Osteoblast (primary cell): ENCODE results near the gene SLC37A2. TPM values are rescaled to one million over a fixed set of nuclear protein-coding genes. Genes with fewer than 3 reads are reported as not detected.

Experiments
- DNase-seq: peaks from one replicate; pipeline ENCODE4 v3.0.0; 2011; ENCODE audit warnings: low spot score, mixed read lengths; ENCODE audit not compliant: insufficient read length; ENCODE audit errors: missing footprints
- H2AFZ ChIP-seq: 2 replicates; pipeline ENCODE4 v1.6.0; 2011; ENCODE audit warnings: mild to moderate bottlenecking, low read length
- H3K27ac ChIP-seq: 2 replicates; pipeline ENCODE4 v1.5.1; 2011; ENCODE audit warnings: mild to moderate bottlenecking, low read depth, low read length, moderate library complexity
- H3K27me3 ChIP-seq: 2 replicates; pipeline ENCODE4 v1.6.0; 2012; ENCODE audit warnings: mild to moderate bottlenecking, control low read depth, inconsistent platforms, low read length, moderate library complexity; ENCODE audit not compliant: insufficient read depth
- H3K36me3 ChIP-seq: 2 replicates; pipeline ENCODE4 v1.5.1; 2011; ENCODE audit warnings: mild to moderate bottlenecking, low read length, control low read depth, moderate library complexity; ENCODE audit not compliant: insufficient read depth
- H3K4me1 ChIP-seq: 2 replicates; pipeline ENCODE4 v1.5.1; 2011; ENCODE audit warnings: mild to moderate bottlenecking, low read length, control low read depth, moderate library complexity; ENCODE audit not compliant: insufficient read depth
- H3K4me2 ChIP-seq: 2 replicates; pipeline ENCODE4 v1.6.0; 2011; ENCODE audit warnings: mild to moderate bottlenecking, low read length; ENCODE audit not compliant: insufficient read depth
- H3K4me3 ChIP-seq: fragments of 200-600 bp; sonication (generic); 3 replicates; pipeline ENCODE4 v1.5.1; 2012; ENCODE audit warnings: mild to moderate bottlenecking, low read length, inconsistent platforms; ENCODE audit not compliant: insufficient read depth
- H3K79me2 ChIP-seq: 2 replicates; pipeline ENCODE4 v1.6.0; 2012; ENCODE audit warnings: mild to moderate bottlenecking, low read length, control low read depth, inconsistent platforms; ENCODE audit not compliant: insufficient read depth
- H3K9me3 ChIP-seq: 2 replicates; pipeline ENCODE4 v1.5.1; 2011; ENCODE audit warnings: low read depth, low read length, control low read depth
- H4K20me1 ChIP-seq: 2 replicates; pipeline ENCODE4 v1.6.0; 2012; ENCODE audit warnings: mild to moderate bottlenecking, low read length, control low read depth; ENCODE audit not compliant: insufficient read depth
- CTCF ChIP-seq: IDR thresholded peaks from 2 replicates; pipeline ENCODE4 v1.5.1; 2011; ENCODE audit warnings: mild to moderate bottlenecking, low read depth, low read length, moderate library complexity; ENCODE audit errors: extremely low read depth
- total RNA-seq: library from RNA; depleted of rRNA; stranded (reverse); fragments of >200 nt; gene quantifications from 2 replicates; pipeline ENCODE4 v1.2.3, GENCODE V29; 2012

The SLC37A2 gene
- total RNA-seq, 1 donor: 0.36 TPM

- Histone ChIP-seq H3K9me3 (no peaks in the 10 kb centered on the region), H3K27ac (peak overlapping the region; percentile 75), H4K20me1 (no peaks in the 10 kb centered on the region), H3K36me3 (no peaks in the 10 kb centered on the region), H2AFZ (peak overlapping the region; percentile 77), H3K4me2 (peak overlapping the region; percentile 48), H3K27me3 (no peaks in the 10 kb centered on the region), H3K4me1 (peaks cover 16% of the 10 kb centered on the region), H3K4me3 (no peak overlapping the region), H3K79me2 (no peaks in the 10 kb centered on the region)
- TF ChIP-seq CTCF: no peak
- no peak for DNase-seq
Observed at GRCh38 chr11:125083312-125084056, 20.4 kb downstream of the SLC37A2 start.

- H4K20me1 ChIP-seq: no peaks in the 10 kb centered on the region
- DNase-seq: no peak
- no peak overlapping the region for H3K4me2 ChIP-seq
- no peak overlapping the region for H2AFZ ChIP-seq
- H3K9me3 ChIP-seq: no peaks in the 10 kb centered on the region
- no peaks in the 10 kb centered on the region for H3K27me3 ChIP-seq
- H3K27ac ChIP-seq: no peak overlapping the region
- no peaks in the 10 kb centered on the region for H3K79me2 ChIP-seq
- H3K4me1 ChIP-seq: peaks cover 16% of the 10 kb centered on the region
- no peaks in the 10 kb centered on the region for H3K36me3 ChIP-seq
- TF ChIP-seq CTCF: no peak
- H3K4me3 ChIP-seq: no peak overlapping the region
Observed at GRCh38 chr11:125084057-125084416, 20.9 kb downstream of the SLC37A2 start.

- Histone ChIP-seq H3K4me1 (peaks cover 13% of the 10 kb centered on the region), H3K36me3 (no peaks in the 10 kb centered on the region), H3K4me2 (no peak overlapping the region), H3K27me3 (no peaks in the 10 kb centered on the region), H4K20me1 (no peaks in the 10 kb centered on the region), H3K9me3 (no peaks in the 10 kb centered on the region), H3K27ac (no peak overlapping the region), H3K79me2 (no peaks in the 10 kb centered on the region), H3K4me3 (no peak overlapping the region), H2AFZ (no peak overlapping the region)
- TF ChIP-seq CTCF: no peak
- DNase-seq: no peak
Observed at GRCh38 chr11:125084761-125085231, 21.7 kb downstream of the SLC37A2 start.

GRCh38 chr11:125085301-125086081, 22.4 kb downstream of the SLC37A2 start:
- no peaks in the 10 kb centered on the region for H3K9me3 ChIP-seq

More at GRCh38 chr11:125085301-125086081, 22.4 kb downstream of the SLC37A2 start:
- DNase-seq: no peak
- no peak overlapping the region for H3K4me3 ChIP-seq
- no peak overlapping the region for H3K4me2 ChIP-seq
- TF ChIP-seq CTCF: no peak
- H3K79me2 ChIP-seq: no peaks in the 10 kb centered on the region
- no peaks in the 10 kb centered on the region for H3K27me3 ChIP-seq
- H2AFZ ChIP-seq: no peak overlapping the region
- H3K4me1 ChIP-seq: peaks cover 13% of the 10 kb centered on the region
- H4K20me1 ChIP-seq: no peaks in the 10 kb centered on the region
- H3K36me3 ChIP-seq: no peaks in the 10 kb centered on the region
- no peak overlapping the region for H3K27ac ChIP-seq
